ENCODE results near the gene PRKCB.

Gene PRKCB

DNA sequence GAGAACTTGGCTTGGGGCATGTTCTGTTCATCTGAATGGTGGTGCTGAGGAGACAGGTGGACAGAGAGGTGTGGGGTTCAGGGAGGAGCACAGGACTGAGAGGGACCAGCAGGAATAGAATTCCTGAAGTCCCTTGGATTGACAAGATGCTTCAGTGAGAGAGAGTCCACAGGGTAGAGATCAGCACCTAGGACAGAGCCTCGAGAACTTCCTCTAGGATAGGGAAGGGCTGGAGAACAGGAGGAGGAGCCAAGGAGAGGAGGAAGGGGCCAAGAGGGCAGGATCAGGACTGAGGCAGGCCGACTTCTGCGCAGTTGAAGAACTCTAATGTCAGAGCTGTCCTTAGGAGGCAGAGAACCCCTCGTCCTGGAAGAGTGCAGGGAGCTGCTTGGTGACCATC lies 138.4 kb downstream of the PRKCB start:
- DNase-seq, result no peak

DNA sequence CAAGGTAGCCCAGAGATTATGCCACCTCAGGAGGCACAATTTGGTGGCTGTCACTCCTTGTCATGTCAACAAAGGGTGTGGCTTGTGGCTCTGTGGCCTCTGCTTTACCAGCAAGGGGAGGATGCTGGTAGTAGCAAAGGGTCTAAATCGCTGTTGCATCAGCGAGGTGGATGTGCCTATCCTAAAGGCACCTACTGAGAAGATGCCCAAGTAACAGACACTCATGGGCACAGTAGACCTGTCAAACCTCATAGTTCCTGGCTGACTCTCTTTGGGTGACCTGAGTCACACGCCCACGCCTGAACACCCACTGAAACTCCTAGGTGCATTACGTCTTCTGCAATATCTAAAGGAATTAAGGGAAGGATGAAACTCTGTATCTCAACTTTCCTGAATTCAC lies 139.5 kb downstream of the PRKCB start:
- no peak for DNase-seq

DNA sequence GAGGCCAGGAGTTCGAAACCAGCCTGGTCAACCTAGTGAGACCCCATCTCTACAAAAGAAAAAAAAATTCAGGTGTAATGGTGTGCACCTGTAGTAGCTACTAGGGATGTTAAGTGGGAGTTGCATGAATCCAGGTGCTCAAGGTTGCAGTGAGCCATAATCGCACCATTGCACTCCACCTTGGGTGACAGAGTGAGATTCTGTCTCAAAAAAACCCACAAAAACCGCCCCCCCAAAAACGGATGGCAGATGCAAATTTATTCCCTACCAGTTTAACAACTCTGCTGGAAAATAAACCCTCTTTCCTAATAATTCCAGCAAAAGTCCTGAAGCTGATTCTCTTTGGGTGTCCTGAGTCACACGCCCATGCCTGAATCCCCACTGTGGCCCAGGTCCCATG lies 140.3 kb downstream of the PRKCB start:
- no peak for DNase-seq

DNA sequence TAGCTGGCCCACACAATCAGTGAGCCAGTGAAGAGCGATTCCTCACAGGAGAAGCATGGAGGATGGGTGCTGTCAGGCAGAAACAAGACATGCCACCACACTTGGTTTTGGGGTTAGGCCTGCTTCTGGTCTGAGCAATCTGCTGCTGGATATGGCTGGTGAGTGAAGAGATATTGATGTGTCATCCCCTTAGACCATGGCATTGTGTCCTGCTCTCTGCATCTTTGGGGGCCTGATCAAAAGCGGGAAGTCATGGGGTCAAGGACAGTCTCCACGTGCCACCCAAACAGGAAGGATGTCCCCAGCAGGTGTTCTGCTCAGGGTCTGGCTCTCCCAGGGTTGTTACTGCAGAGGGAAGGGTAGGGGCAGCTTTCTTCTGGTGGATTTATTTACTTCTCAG lies 140.7 kb downstream of the PRKCB start:
- no peak for DNase-seq

DNA sequence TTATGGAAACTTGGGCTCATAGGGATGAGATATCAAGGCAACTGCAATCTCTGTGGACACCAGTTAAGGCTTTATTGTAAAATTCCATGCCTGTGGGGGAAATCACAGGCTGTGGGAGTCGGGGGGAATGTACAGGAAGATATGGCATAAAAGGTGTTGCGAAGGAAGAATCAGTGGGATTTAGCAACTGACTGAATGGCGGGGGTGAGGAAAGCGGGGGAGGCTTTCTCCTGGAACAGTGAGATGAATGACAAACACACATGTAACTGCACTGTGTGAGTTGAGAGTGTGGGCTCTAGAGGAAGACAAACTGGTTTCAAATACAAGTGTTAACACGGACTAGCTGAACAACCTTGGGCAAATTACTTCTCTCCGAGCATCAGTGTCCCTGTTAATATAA lies 143.7 kb downstream of the PRKCB start:
- no peak for DNase-seq

- DNase-seq, result no peak
These were observed 144.2 kb downstream of the PRKCB start for GRCh38 chr16:23979982-23980381.

- DNase-seq, result no peak
These were observed 145.9 kb downstream of the PRKCB start for GRCh38 chr16:23981429-23982399.

- no peak for DNase-seq
These were observed 150.7 kb downstream of the PRKCB start for GRCh38 chr16:23986455-23986854.

- no peak for DNase-seq
These were observed 151.7 kb downstream of the PRKCB start for GRCh38 chr16:23987443-23987842.

DNA sequence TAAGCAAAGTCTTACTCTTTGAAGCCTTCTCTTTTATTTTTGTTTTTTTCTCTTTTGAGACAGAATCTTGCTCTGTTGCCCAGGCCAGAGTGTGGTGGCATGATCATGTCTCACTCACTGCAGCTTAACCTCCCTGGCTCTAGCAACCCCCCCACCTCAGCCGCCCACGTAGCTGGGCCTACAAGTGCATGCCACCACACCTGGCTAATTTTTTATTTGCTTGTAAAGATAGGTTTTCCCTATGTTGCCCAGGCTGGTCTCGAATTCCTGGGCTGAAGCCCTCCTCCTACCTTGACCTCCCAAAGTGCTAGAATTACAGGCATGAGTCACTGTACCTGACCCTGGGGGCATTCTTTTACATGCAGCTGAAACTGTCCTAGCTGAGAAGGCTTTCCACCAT lies 154.7 kb downstream of the PRKCB start:
- no peak for DNase-seq

DNA sequence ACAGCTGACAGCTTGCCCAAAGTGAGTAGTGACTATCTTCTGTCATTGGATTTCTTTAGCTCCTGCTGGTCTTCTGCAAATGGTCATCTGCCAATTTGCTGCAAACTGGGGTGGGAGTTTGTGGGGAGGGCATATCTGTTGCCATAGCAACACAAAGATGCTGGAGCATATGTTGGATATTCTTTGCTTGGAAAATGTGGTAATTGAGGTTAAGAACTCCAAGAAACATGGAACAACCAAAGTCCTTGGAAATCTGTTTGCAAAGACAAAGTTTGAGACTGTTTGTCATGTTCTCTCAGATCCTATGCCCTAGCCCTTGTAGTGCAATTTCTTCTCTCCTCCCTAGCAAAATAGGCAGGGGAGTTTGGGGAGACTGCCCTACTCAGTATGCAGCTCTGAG lies 155.3 kb downstream of the PRKCB start:
- DNase-seq, result no peak

- DNase-seq, result no peak
These were observed 158.8 kb downstream of the PRKCB start for GRCh38 chr16:23994615-23995014.

- DNase-seq, result no peak
These were observed 160.6 kb downstream of the PRKCB start for GRCh38 chr16:23996258-23996955.

DNA sequence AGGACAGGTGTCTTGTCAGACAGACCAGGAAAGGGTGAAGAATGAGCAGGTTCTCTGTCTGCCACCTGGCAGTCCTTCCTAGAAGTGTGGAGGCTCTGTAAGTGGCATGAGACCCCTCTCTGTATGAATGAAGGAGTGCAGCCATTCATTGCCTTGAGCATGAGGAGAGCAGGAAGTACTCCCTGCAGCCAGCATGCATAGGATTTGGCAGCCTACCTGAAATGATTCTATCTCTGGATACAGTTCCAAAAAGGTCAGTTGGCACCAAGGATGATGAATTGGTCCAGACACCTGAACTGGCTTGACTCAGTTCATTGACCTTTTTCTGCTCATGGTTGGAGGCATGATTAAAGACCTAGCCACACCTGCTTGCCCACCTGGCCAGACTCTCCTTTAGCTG lies 163.0 kb downstream of the PRKCB start:
- DNase-seq, result no peak

GRCh38 chr16:23999663-24000062 lies 163.9 kb downstream of the PRKCB start:
- peak; percentile 55 to 56 for DNase-seq

DNA sequence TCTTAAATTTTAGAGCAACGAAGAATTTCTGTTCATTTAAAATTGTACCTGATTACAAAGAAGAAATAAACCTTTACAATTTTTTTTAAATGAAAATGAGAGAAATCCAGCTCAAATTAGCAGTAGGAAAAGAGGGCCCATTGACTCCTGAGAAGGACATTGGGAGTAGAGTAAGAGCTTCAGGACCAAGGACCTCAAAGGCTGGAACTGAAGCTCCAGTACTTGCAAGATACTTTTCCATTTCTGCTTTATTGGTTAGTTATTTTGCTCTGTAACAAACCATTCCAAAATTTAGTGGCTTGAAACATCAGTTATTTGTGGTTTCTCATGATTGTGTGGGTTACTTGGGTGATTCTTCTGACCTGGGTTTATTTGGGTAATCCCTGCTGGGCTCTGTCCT lies 165.9 kb downstream of the PRKCB start:
- DNase-seq, result no peak

GRCh38 chr16:24002619-24003018 lies 166.8 kb downstream of the PRKCB start:
- no peak for DNase-seq

DNA sequence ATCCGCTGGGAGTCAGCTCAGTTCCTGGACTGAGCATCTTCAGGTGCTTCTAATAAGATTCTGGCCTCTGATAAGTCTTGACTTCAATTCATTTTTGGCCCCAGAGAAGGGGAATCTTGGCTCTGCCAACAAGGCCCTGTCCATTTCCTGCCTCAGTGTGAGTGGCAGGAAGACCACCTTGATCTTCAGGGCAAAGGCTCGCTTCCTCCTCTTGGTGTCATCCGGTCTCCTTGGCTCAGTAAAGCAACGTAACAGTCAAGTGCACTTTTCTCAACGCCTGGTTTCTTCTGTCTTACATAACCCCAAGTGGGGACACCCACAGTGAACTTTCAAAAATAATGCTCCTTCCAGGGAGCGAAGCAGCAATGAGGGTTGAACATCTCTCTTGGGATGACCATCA lies 169.8 kb downstream of the PRKCB start:
- no peak for DNase-seq

DNA sequence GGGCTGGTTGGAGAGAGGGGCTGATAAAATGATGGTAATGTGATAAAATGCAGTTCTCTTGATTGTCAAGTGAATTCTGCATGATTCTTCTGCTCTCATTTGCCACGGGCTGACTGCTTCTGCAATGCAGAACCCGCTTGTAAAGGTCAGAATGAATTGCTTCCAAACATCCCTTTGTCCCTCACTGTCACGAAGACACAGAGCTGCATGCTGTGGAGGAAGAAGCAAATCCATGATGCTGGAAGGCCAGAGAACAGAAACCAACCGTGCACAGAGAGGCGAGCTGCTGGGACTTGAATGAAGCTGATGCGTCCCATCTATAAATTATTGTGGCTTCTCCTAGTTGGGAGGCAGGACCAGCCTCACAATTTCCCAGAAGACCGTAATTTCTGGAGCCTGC lies 171.6 kb downstream of the PRKCB start:
- no peak for DNase-seq

DNA sequence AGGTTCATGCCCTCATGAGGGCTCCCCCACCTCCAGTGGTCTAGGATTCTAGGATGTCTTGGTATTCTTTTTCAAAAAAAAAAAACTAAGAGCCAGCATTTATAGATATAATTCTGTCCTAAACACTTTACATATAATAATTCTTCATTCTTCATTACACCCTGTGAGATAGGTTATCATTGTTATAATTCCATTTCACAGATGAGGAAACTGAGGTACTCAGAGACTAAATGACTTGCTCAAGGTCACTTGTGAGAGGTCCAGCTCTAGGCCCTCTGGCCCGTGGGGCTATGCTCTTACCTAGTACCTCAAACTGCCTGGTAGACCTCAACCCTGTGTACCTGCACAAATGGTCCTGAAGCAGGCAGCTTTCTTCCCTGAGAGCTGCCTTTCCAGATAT lies 172.2 kb downstream of the PRKCB start:
- no peak for DNase-seq

DNA sequence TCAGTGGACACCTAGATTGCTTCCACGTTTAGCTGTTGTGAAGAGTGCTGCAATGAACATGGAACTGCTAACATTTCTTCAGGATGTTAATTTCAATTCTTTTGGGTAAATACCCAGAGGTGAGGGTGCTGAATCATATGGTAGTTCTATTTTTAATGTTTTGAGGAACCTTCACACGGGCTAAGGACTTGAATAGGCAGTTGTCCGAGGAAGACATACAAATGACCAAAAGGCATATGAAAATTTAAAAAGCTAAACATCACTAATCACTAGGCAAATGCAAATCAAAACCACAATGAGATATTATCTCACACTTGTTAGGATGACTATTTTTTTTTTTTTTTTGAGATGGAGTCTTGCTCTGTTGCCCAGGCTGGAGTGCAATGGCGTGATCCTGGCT lies 173.3 kb downstream of the PRKCB start:
- DNase-seq, result no peak

GRCh38 chr16:24009955-24010354 lies 174.2 kb downstream of the PRKCB start:
- no peak for DNase-seq

DNA sequence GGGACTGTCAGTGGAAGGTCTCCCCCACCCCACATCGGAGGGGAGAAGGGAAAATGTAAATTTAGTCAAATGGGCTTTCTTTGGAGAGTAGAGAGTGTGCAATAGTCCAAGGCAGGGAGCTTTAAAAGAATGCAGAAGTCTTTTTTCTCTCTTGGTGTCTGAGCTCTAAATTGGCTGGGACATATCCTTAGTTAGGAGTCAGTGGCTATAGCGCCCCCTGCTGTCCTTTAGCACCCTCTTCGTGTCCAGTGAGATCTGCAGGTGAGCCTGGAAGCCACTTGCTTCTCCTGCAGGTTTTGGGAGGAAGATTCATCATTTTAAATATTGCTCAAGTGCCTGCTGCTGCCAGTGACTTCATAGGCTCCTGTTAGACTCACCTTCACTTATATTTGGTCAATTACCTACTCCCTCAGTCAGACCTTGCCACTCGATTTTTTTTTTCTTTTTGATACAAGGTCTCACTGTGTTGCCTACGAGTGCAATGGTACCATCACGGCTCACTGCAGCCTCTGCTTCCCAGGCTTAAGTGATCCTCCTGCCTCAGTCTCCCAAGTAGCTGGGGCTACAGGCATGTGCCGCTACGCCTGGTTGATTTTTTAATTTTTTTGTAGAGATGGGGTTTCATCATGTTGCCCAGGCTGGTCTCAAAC lies 174.8 kb downstream of the PRKCB start:
- DNase-seq, result peak; percentile 74 to 76

DNA sequence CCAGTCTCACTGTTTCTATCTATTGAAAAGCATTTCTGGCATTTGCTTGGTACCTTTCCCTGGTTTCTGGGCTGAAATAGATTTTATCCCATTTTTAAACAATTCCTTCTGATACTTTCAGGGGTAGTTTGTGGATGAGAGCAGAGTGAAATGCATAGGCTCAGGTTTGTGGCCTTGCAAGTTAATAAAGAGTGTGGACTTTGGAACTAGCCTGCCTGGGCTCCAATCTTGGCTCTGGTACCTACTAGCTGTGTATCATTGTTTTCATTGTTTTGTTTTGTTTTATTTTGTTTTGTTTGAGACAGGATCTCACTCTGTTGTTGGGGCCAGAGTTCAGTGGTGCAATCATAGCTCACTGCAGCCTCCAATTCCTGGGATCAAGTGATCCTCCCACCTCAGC lies 175.5 kb downstream of the PRKCB start:
- no peak for DNase-seq

Data from stimulated activated CD4-positive, alpha-beta T cell treated with anti-CD3 and anti-CD28 coated beads, Interleukin-2, amount 100 ng/mL, for 48 hours (primary cell).